SKM-1 (cell line): Measurements from ENCODE around the gene TERB2.
A peak's percentile ranks its signal among the peaks of the same experiment; 100 is the strongest.
"Not testable (repeated sequence)": the region's sequence is repeated elsewhere in the genome, so short reads cannot be mapped to it uniquely, and the experiment has no call there.

Experiments
- DNase-seq: peaks from one replicate; lab custom pipeline; 2025; ENCODE audit not compliant: unreplicated experiment; lab: John Stamatoyannopoulos, UW

Gene TERB2

GRCh38 chr15:45001180-45001579 is 44.7 kb downstream of the TERB2 start:
- not testable (repeated sequence) for DNase-seq

- DNase-seq = not testable (repeated sequence)
Measured at GRCh38 chr15:45003731-45004410, 47.4 kb downstream of the TERB2 start.

- DNase-seq = not testable (repeated sequence)
Measured at GRCh38 chr15:45004590-45005175, 48.2 kb downstream of the TERB2 start.

- no peak for DNase-seq
Measured at GRCh38 chr15:45009046-45009445, 52.6 kb downstream of the TERB2 start.

- DNase-seq = not testable (repeated sequence)
Measured at GRCh38 chr15:45015114-45015513, 58.6 kb downstream of the TERB2 start.

- not testable (repeated sequence) for DNase-seq
Measured at GRCh38 chr15:45020222-45020900, 63.9 kb downstream of the TERB2 start.

GRCh38 chr15:45020901-45021259 is 64.4 kb downstream of the TERB2 start:
- DNase-seq = not testable (repeated sequence)

GRCh38 chr15:45021348-45021747 is 64.9 kb downstream of the TERB2 start:
- DNase-seq = no peak

- DNase-seq = peak; percentile 67
Measured at GRCh38 chr15:45022871-45023658, 66.6 kb downstream of the TERB2 start, which contains the start of gene SORD. Gene SORD (plus strand): TSS chr15:45023195. CDS start chr15:45023284, 89 bp downstream.

GRCh38 chr15:45023659-45024225 is 67.3 kb downstream of the TERB2 start:
- no peak for DNase-seq

- DNase-seq = not testable (repeated sequence)
Measured at GRCh38 chr15:45024649-45025048, 68.2 kb downstream of the TERB2 start.

- not testable (repeated sequence) for DNase-seq
Measured at GRCh38 chr15:45025627-45026026, 69.1 kb downstream of the TERB2 start.

GRCh38 chr15:45026651-45027190 is 70.2 kb downstream of the TERB2 start:
- DNase-seq = no peak

- no peak for DNase-seq
Measured at GRCh38 chr15:45027220-45027619, 70.7 kb downstream of the TERB2 start.
